CD14-positive monocyte (primary cell): ENCODE results near the gene CMTM4. TPM values are rescaled to one million over a fixed set of nuclear protein-coding genes. Genes with fewer than 3 reads are reported as not detected.

Experiments
- DNase-seq, 3 donors: peaks; one replicate each; pipeline ENCODE4 v3.0.0-alpha.2; 2011 to 2022
- H2AFZ ChIP-seq: 2 replicates; pipeline ENCODE4 v1.6.0; 2012; ENCODE audit warnings: mild to moderate bottlenecking, low read depth, low read length, inconsistent platforms; ENCODE audit not compliant: insufficient read depth, poor library complexity, severe bottlenecking
- H3K27ac ChIP-seq, 2 donors: 1 replicate in 1 of 2; 2 replicates in 1 of 2; pipeline ENCODE4 v1.5.1; 2012 to 2013; ENCODE audit warnings: low read length in 2 of 2, control low read depth in 1 of 2, inconsistent platforms in 1 of 2, low read depth in 1 of 2, mild to moderate bottlenecking in 1 of 2
- H3K27me3 ChIP-seq, 2 donors: one replicate each; pipeline versions ENCODE4 v1.6.0 to v1.6.1; 2011 to 2013; ENCODE audit warnings: low read length in 2 of 2; ENCODE audit not compliant: control insufficient read depth in 2 of 2, insufficient read depth in 2 of 2
- H3K36me3 ChIP-seq, 2 donors: replicated peaks in 1 of 2; 1 replicate in 1 of 2; 2 replicates in 1 of 2; pipeline versions ENCODE4 v1.5.1 to v1.6.1; 2012 to 2013; ENCODE audit warnings: low read length in 2 of 2, control low read depth in 1 of 2, inconsistent platforms in 1 of 2, mild to moderate bottlenecking in 1 of 2; ENCODE audit not compliant: insufficient read depth in 2 of 2, control insufficient read depth in 1 of 2
- H3K4me1 ChIP-seq, 2 donors: 1 replicate in 1 of 2; 2 replicates in 1 of 2; pipeline versions ENCODE4 v1.5.1 to v1.6.1; 2012 to 2013; ENCODE audit warnings: low read length in 2 of 2, control low read depth in 1 of 2, inconsistent platforms in 1 of 2, mild to moderate bottlenecking in 1 of 2, moderate library complexity in 1 of 2; ENCODE audit not compliant: insufficient read depth in 2 of 2, control insufficient read depth in 1 of 2
- H3K4me2 ChIP-seq: replicated peaks from 2 replicates; pipeline ENCODE3; 2012; ENCODE audit warnings: low read length, moderate library complexity, mild to moderate bottlenecking; ENCODE audit not compliant: poor library complexity, severe bottlenecking; ENCODE audit errors: extremely low read depth
- H3K4me3 ChIP-seq, 3 experiments: fragments of 200-600 bp in 1 of 3; sonication (generic) in 1 of 3; replicated peaks in 1 of 3; 1 replicate in 2 of 3; 2 replicates in 1 of 3; pipeline ENCODE4 v1.5.1; 2011 to 2013; ENCODE audit warnings: low read length in 3 of 3, mild to moderate bottlenecking in 3 of 3, control low read depth in 2 of 3, low read depth in 2 of 3, inconsistent platforms in 1 of 3, moderate library complexity in 1 of 3
- H3K79me2 ChIP-seq: 2 replicates; pipeline ENCODE4 v1.6.0; 2012; ENCODE audit warnings: mild to moderate bottlenecking, control low read depth, inconsistent platforms, low read length, moderate library complexity; ENCODE audit not compliant: insufficient read depth
- H3K9ac ChIP-seq: 2 replicates; pipeline ENCODE4 v1.6.0; 2017; ENCODE audit warnings: low read length, mild to moderate bottlenecking; ENCODE audit not compliant: insufficient read depth, poor library complexity, severe bottlenecking
- H3K9me3 ChIP-seq, 2 donors: replicated peaks in 1 of 2; 1 replicate in 1 of 2; 2 replicates in 1 of 2; pipeline versions ENCODE4 v1.5.1 to v1.6.1; 2012 to 2013; ENCODE audit warnings: low read length in 2 of 2, control low read depth in 1 of 2; ENCODE audit not compliant: control insufficient read depth in 1 of 2, insufficient read depth in 1 of 2
- H4K20me1 ChIP-seq: 2 replicates; pipeline ENCODE4 v1.6.0; 2012; ENCODE audit warnings: mild to moderate bottlenecking, low read length, control low read depth, moderate library complexity; ENCODE audit not compliant: insufficient read depth
- H3K27ac Mint-ChIP-seq, 7 donors: one replicate each; pipeline ENCODE4 v1.8.0; 2020; ENCODE audit warnings: mild to moderate bottlenecking in 7 of 7, mixed read lengths in 7 of 7, moderate library complexity in 6 of 7, inconsistent platforms in 2 of 7
- H3K27me3 Mint-ChIP-seq, 3 donors: one replicate each; pipeline ENCODE4 v1.8.0; 2021 to 2022; ENCODE audit warnings: low read depth in 3 of 3, mild to moderate bottlenecking in 3 of 3, mixed read lengths in 3 of 3, moderate library complexity in 3 of 3, inconsistent platforms in 1 of 3
- H3K36me3 Mint-ChIP-seq, 2 donors: one replicate each; pipeline ENCODE4 v1.8.0; 2020; ENCODE audit warnings: mixed read lengths in 2 of 2, inconsistent platforms in 1 of 2, mild to moderate bottlenecking in 1 of 2
- H3K4me1 Mint-ChIP-seq: one replicate; pipeline ENCODE4 v1.8.0; 2020; ENCODE audit warnings: mild to moderate bottlenecking, mixed read lengths
- H3K4me3 Mint-ChIP-seq, 2 donors: one replicate each; pipeline ENCODE4 v1.8.0; 2020; ENCODE audit warnings: mild to moderate bottlenecking in 2 of 2, mixed read lengths in 2 of 2, moderate library complexity in 1 of 2
- H3K9me3 Mint-ChIP-seq, 7 donors: one replicate each; pipeline ENCODE4 v1.8.0; 2020 to 2022; ENCODE audit warnings: mixed read lengths in 7 of 7, mild to moderate bottlenecking in 6 of 7, moderate library complexity in 6 of 7, inconsistent platforms in 2 of 7
- WGBS: methylation state at CpG from one replicate; pipeline ENCODE4 v1.1.5; 2013; ENCODE audit warnings: missing lambda C conversion rate; ENCODE audit not compliant: insufficient coverage; 5-methylcytosine and 5-hydroxymethylcytosine counted together
- intact Hi-C, 2 donors: fragments of 100-400 bp; cut with micrococcal nuclease; formaldehyde crosslinking; loops; one replicate each; pipeline versions ENCODE4 v1.15.0 to v1.15.1; 2023
- polyA plus RNA-seq, 3 donors: library from polyadenylated mRNA; depleted of rRNA in 1 of 3; unstranded in 2 of 3; stranded (reverse) in 1 of 3; fragments of 300-500 nt in 2 of 3; fragments of >200 nt in 1 of 3; fragmentation: Illumina TruSeq in 2 of 3; gene quantifications; 1 replicate in 2 of 3; 2 replicates in 1 of 3; pipeline ENCODE4 v1.2.3, GENCODE V29; 2012 to 2021
- TF ChIP-seq, protein P1 (sequence below): fragments of 200-600 bp; IDR thresholded peaks from one replicate; pipeline ENCODE4 v1.8.0; 2022; ENCODE audit warnings: antibody characterized with exemption, mild to moderate bottlenecking

The CMTM4 gene
- polyA plus RNA-seq, 3 donors = 0.41 to 21.2 (median 0.45) TPM

DNA sequence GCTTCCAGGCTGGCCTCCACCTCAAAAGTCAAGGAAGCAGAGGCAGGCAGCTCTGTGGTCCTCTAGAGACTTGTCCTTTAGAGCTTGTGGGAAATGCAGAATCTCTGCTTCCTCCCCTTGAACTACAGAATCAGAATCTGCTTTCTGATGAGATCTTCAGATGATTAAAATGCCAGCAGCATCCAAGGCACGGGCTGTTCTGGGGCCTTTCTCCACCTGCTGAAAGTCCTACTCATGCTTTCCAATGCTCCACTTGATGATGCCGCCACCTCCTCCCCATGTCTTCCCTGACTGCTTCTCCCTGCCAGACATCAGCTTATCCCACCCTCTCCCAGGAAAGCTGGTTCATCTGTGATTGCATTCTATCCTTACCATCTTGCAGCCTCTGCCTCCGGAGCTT is 58.7 kb downstream of the CMTM4 start:
- H3K4me1 Mint-ChIP-seq = peaks cover 2% of the 10 kb centered on the region
- peaks cover 0 to 2% (median 0%) of the 10 kb centered on the region in 3 donors for H3K27me3 Mint-ChIP-seq
- Histone ChIP-seq H3K9me3 (no peaks in the 10 kb centered on the region), H3K27me3 (no peaks in the 10 kb centered on the region), H3K36me3 (peaks cover 14 to 39% of the 10 kb centered on the region in 2 donors), H4K20me1 (peaks cover 21% of the 10 kb centered on the region), H3K27ac (no peak overlapping the region), H2AFZ (no peak overlapping the region), H3K9ac (no peak overlapping the region), H3K4me2 (no peak overlapping the region), H3K79me2 (peaks cover 35% of the 10 kb centered on the region), H3K4me3 (no peak overlapping the region), H3K4me1 (no peaks in the 10 kb centered on the region)
- H3K36me3 Mint-ChIP-seq = peaks cover 26 to 33% of the 10 kb centered on the region in 2 donors
- DNase-seq = no peak
- WGBS = 100% methylated on average over 3 of the region's 3 CpGs
- no peak overlapping the region for H3K4me3 Mint-ChIP-seq
- peak overlapping the region in 1 of 7 donors; percentile 72 for H3K27ac Mint-ChIP-seq
- intact Hi-C loops = no loop called here
- H3K9me3 Mint-ChIP-seq = no peaks in the 10 kb centered on the region
- TF ChIP-seq, protein P1, sequence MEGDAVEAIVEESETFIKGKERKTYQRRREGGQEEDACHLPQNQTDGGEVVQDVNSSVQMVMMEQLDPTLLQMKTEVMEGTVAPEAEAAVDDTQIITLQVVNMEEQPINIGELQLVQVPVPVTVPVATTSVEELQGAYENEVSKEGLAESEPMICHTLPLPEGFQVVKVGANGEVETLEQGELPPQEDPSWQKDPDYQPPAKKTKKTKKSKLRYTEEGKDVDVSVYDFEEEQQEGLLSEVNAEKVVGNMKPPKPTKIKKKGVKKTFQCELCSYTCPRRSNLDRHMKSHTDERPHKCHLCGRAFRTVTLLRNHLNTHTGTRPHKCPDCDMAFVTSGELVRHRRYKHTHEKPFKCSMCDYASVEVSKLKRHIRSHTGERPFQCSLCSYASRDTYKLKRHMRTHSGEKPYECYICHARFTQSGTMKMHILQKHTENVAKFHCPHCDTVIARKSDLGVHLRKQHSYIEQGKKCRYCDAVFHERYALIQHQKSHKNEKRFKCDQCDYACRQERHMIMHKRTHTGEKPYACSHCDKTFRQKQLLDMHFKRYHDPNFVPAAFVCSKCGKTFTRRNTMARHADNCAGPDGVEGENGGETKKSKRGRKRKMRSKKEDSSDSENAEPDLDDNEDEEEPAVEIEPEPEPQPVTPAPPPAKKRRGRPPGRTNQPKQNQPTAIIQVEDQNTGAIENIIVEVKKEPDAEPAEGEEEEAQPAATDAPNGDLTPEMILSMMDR = no peak

DNA sequence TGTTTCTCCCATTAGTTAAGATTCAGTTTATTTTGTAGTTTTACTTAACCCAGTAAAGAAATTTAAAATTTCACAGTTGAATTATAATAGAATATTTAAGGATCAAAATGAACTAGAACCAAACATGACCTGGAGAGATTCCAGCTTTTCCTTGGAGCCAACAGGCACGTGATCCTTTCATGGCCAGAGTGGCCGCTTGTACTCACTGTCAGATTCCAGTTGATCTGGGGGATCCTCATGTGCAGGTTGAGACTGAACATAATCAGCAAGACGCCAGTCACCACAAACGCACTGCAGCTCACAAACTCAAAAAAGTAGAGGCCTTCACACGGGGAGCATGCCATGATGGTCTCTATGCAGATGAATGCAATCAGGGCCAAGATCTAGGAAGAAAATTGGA is 60.3 kb downstream of the CMTM4 start:
- H3K36me3 Mint-ChIP-seq = peaks cover 37 to 45% of the 10 kb centered on the region in 2 donors
- Histone ChIP-seq H3K9ac (no peak overlapping the region), H3K4me3 (no peak overlapping the region), H3K79me2 (peaks cover 26% of the 10 kb centered on the region), H4K20me1 (peaks cover 19% of the 10 kb centered on the region), H3K27me3 (no peaks in the 10 kb centered on the region), H3K4me1 (no peaks in the 10 kb centered on the region), H3K9me3 (no peaks in the 10 kb centered on the region), H3K36me3 (peaks cover 14 to 47% of the 10 kb centered on the region in 2 donors), H3K4me2 (no peak overlapping the region), H2AFZ (no peak overlapping the region), H3K27ac (no peak overlapping the region)
- H3K4me3 Mint-ChIP-seq = no peak overlapping the region
- no peak overlapping the region for H3K27ac Mint-ChIP-seq
- DNase-seq = no peak
- H3K9me3 Mint-ChIP-seq = peaks cover 0 to 2% (median 0%) of the 10 kb centered on the region in 7 donors
- no peaks in the 10 kb centered on the region for H3K4me1 Mint-ChIP-seq
- TF ChIP-seq, protein P1 = no peak
- 100% methylated on average over 2 of the region's 5 CpGs for WGBS
- intact Hi-C loops = no loop called here
- peaks cover 0 to 2% (median 0%) of the 10 kb centered on the region in 3 donors for H3K27me3 Mint-ChIP-seq
